Stimulated activated CD4-positive, alpha-beta T cell treated with anti-CD3 and anti-CD28 coated beads, Interleukin-1b, Interleukin-23, amount 100 ng/mL, for 4 hours (primary cell): ENCODE results near the gene ZSCAN16.

Experiments used
- DNase-seq, 2 donors: peaks; one replicate each; pipeline ENCODE4 v3.0.0-alpha.2; 2020; ENCODE audit warnings: low read depth in 2 of 2

Gene ZSCAN16

DNA sequence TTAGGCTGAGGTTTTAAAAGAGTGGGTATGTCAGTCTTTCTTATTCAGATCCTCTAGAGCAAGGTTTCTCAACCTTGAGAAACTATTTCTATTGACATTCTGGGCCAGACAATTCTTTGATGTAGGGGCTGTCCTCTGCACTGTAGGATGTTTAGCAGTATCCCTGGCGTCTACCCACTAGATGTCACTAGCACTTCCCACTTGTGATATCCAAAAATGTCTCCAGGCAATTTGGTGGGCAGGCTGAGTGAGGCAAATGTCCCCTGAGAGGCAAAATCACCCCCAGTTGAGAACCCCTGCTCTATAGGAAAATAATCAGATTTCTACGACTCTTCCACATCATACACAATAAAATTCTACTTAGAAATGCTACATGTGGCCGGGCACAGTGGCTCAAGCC lies 9.6 kb downstream of the ZSCAN16 start:
- no peak for DNase-seq

DNA sequence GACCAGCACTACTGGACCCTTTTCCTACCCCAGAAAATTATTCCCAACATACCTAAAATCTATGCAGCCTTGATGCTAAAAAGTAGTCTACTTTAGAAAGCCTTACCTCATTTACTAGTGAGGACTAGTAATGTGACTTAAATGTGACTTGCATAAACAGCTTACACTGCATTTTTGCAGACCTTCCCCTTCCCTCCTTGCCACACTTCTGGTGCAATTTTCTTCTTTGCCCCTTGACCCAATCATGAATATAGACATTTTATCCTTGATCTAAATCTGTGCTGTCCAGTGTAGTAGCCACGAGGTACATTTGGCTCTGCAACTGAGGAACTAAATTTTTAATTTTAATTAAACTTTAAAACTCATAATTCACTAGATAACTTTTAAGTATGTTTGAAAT lies 10.3 kb downstream of the ZSCAN16 start:
- DNase-seq = no peak

DNA sequence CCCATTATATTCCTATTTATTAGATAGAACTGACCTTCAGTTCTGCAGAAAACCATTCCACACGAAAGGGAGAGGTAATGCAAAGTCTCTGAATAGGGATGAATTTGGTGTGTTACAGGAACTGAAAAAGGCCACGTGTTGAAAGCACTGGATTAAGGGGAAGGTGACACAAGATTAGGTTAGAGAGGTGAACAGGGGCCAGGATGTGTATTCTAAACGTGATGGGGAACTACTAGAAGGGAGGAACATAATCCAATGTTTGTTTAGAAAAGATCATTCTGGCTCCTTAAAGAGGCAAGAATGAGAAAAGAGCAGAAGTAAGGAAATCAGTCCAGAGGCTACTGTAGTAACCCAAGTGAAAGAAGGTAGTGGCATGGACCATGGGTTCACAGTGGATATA lies 11.0 kb downstream of the ZSCAN16 start:
- no peak for DNase-seq

DNA sequence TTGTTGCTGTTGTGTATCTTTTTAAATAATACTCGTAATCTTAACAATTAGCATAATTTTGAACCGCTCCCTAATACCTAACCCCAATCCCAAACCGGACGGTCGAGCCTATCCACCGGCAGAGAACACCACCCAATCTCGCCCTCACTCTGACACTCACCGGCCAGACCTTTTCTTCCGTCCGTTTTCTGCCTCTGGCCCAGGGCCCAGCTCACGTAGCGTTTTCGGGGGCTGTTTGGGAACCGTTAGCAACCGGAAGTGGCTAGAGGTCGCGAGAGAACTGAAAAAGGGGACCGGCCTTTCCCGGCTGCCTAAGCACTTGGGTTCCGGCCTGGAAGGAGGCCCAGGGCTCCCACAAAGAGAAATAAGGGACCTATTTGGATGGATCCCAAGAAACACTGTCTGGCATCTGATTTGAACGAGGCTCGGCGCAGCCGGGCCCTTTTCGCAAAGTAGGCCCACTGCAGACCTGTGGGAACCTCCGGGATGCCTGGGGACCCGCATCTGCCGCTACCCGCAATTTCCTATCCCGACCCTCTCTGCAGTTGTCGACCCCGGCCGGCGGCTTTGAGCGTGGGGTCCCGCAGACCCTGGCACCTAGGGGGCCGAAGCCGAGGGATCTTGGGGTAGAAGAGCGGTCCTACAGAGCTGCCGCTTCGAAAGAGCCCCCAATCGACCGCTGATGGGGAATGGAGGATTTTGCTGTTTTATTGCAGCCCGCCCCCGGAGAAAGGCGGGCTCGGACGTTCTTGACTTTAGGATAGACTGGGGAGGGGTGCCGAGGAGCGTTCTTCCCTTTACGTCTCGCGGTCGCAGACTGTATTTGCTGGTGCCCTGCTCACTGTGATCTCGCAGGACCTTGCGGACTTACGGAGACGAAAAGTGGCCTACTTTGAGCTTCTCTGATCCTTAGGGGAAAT lies 12.4 kb downstream of the ZSCAN16 start:
- DNase-seq = peak; percentile 56 to 61

DNA sequence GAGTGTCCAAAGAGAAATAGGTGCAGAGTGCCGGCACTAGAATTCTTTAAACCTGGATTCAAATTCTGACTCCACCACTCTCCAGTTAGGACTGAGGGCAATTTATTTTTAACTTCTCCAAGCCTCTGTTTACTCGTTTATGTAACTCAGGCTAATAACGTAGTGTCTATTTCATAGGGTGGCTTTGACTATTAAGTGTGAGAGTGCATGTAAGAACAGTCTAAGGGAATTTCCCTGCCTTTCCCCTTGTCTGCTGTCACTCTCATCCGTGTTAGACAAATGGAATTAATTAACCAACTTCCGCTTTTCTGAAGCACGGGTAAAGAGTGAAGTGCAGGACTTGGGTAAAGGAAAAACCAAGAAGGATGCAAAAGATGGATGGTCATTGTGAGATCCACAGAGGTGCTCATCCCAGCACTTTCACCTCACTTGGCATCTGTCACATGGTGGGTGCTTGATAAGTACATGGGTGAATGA lies 13.1 kb downstream of the ZSCAN16 start:
- DNase-seq = peak in 1 of 2 donors; percentile 27

DNA sequence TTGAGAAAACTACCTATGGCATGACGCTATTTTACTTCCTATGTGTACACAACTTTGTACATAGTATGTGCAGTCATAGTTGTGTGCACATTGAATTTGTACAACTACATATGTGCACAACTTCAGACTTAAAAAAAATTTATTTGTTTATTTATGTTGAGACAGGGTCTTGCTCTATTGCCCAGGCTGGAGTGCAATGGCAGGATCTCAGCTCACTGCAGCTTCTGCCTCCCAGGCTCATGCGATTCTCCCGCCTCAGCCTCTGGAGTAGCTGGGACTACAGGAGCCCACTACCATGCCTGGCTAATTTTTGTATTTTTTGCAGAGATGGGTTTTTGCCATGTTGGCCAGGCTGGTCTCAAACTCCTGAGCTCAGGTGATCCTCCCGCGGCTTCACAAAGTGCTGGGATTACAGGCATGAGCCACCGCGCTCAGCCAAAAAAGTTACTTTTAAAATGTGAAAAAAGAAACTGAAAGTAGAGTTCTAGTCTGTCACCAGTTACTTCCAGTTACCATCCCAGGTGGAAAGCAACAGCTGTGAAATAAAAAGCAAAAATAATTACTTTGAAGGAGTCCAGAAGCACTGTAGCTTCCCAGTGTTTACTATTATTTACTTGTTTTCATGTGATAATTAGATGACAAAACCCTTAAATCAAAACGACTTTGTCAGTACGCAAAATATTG lies 15.6 kb downstream of the ZSCAN16 start:
- no peak for DNase-seq

DNA sequence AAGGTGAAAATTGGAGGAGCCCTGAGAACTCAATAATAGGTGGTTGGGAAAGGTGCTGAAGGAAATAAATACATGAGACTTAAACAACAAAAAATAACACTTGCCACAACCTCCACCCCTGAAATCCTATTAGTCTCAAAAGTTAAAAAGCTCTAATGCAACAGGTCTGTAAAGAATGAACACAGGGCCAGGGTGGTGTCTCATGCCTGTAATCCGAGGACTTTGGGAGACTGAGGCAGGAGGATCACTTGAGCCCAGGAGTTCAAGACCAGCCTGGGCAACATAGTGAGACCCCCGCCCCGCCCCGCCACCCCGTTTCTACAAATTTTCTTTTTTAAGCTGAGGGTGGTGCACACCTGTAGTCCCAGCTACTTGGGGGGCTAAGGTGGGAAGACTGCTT lies 16.2 kb downstream of the ZSCAN16 start:
- no peak for DNase-seq

DNA sequence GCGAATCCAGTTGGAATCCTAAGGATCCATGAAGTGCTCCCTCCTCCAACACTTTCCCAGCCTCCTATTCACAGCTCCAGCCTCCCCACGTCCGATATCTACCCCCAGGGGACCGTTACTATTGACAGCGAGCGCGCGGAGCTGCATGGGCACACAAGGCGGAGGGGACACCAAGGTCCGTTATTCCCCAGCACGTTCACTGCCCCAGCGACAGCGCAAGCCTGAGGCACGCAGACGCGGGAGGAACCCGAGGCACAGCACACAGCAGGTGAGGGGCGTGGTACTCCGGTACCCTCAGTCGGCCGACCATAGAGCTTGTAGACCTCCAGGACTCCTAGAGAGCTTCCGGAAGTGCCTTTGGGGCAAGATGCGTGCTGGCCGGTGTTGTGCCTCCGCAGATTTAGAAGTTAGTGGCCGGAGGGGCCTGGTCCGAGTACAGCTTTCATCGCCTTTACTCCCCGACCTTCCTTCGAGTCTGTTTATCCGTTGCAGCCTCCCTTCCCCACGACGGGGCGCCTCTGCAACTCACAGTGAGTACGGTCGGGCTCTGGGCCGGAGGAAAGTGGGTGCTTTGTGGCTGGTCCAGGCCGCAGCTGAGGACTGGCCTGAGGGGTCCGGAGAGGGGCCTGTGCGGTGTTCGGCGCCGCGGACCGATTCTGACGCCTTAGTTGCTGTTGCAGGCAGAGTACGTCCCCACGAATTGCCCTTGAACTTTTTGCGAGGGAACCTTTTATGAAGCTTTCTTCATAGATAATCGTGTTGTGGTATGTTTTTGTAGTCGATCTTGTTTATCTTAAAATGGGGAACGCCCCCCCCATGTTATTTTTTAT lies 17.3 kb downstream of the ZSCAN16 start, which contains the start of gene ZKSCAN8:
Gene ZKSCAN8, plus strand, starts transcription at position 384 of the 830 bp plus-strand sequence. CDS start 6,525 bp downstream, outside the sequence.
- peak; percentile 57 to 58 for DNase-seq

DNA sequence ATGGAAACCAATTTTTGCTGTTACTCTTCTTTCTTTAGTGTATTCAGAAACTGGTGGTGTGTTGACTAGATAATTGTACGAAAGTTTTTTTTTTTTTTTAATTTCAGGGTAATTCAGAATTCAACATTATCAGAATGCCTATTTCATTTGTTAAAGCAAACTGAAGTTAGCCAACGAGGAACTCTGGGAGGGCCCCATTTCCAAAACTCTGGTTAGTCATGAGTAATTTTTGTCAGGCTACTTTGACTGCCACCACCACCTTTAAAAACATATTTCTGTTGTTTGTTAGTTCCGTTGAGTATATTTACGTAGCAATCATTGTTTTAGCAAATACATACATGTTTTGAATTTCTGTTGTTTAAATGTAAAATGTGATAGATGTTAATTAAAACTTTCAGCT lies 18.0 kb downstream of the ZSCAN16 start:
- DNase-seq = no peak

DNA sequence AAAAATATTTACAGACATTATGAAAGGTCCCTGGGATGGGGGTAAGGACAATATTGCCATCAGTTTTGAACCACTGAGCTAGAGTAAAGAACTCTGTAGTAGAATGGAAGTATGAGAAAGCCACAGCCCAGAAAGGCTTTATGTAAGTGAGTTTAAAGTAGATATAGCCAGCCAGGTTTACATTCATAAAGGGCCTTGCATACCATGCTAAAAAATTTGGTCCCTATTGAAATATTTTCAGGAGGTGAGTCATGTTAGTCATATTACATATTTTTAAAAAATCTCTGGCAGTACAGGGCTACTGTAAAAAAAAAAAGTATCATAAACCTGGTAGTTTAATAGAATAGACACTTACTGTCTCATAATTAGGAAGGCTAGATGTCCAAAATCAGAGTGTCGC lies 20.8 kb downstream of the ZSCAN16 start:
- no peak for DNase-seq

DNA sequence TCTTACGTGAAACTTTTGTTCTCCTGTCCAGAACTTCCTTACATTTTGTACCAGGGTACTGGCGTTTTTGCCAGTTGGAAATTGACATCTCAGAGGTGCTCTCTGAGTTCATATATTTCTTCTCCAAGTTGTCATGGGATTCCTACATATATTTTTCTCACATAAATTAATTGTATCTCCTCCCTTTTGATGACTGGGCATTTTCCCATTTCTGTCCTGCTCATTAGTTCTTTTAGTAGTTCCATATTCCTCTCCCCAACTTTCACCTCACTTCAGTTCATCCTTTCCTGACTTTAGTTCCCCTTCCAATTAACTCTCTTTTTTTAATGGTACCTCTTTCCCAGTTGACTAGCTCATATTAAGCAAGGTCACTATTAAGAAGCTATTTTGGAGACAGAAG lies 28.1 kb downstream of the ZSCAN16 start:
- DNase-seq = no peak

DNA sequence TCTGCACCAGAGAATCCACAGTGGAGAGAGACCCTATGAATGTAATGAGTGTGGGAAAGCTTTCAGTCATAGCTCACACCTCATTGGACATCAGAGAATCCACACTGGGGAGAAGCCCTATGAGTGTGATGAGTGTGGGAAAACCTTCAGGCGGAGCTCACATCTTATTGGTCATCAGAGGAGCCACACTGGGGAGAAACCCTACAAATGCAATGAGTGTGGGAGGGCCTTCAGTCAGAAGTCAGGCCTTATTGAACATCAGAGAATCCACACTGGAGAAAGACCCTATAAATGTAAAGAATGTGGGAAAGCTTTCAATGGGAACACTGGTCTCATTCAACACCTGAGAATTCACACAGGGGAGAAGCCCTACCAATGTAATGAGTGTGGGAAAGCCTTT lies 29.1 kb downstream of the ZSCAN16 start:
- DNase-seq = no peak

DNA sequence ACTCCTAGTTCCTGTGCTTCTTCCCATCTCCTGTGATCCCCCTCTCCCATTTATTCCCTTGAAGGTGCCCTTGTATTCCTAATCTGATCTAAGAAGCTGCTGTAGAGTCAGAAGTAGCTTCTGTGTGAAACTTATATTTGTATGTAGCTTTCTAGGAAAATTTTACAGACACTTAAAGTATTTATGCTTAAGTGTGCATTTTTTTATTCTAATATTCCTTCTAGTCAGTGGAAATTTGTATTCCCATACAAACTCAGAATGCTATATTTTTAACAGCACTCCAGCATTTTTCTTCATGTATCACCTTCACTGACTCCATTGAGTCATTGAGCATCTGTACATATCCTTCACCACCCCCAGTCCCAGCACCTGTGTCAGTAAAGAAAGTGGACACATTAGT lies 29.9 kb downstream of the ZSCAN16 start:
- no peak for DNase-seq

DNA sequence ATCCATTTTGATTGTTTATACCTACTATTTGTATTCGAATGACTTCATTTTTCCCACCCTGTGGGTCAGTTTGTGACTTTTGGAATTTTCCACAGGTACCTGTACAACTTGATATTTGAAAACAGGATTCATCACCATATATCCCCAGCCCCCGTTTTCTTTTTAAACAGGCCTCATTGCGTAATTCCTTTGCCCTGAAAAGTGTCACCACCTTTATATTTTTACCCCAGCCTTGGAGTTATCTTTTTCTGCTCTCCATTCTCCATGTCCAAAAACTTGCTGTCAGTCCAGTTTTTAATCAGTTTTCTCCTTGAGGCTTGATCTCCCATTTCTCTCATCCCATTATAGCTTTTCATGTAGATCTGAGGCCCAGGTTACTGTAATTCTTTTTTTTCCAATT lies 33.9 kb downstream of the ZSCAN16 start:
- no peak for DNase-seq

DNA sequence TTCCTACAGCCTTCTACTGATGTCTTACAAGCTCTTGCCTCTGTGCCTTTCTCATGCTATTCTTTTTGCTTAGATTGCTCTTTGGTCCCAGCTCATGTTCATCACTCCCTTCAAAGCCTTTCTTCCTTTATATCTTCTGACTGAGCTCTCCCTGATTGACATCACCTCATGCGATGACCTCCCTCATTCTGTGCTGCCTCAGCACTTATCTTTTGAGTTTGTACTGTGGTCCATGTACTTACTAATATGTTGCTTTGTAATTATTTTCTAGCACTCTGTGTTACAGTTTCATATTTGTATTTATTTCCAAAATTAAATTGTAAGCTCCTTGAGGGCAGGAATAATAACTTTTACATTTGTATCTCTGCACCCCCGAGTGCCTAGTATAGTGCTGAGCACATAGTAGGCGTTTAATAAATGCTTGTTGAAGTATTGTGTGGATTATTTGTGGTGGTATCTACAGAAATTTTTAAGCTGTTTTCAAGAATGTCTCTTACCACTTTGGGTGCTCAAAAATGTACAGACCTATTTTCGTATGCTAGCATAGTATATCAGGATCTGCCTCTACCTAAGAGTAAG lies 34.7 kb downstream of the ZSCAN16 start:
- DNase-seq = no peak

DNA sequence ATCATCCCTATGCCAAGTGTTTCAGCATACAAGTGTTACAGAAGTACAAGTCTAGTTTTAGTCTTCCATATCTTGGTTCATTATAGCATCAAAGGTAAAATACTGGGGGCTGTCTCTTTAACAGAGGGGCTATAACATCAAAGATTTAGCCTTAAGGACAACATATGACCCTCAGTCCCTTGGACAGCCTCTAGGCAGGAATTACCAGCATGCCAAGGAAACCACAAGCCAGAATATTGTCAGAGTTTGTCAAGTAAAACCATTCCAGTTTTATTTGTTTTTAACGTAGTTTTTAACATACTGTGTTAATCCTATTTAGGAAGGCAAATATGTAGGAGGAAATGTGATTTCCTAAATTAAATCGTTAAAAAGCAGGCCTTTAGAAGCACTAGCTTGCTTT lies 35.8 kb downstream of the ZSCAN16 start:
- DNase-seq = no peak

DNA sequence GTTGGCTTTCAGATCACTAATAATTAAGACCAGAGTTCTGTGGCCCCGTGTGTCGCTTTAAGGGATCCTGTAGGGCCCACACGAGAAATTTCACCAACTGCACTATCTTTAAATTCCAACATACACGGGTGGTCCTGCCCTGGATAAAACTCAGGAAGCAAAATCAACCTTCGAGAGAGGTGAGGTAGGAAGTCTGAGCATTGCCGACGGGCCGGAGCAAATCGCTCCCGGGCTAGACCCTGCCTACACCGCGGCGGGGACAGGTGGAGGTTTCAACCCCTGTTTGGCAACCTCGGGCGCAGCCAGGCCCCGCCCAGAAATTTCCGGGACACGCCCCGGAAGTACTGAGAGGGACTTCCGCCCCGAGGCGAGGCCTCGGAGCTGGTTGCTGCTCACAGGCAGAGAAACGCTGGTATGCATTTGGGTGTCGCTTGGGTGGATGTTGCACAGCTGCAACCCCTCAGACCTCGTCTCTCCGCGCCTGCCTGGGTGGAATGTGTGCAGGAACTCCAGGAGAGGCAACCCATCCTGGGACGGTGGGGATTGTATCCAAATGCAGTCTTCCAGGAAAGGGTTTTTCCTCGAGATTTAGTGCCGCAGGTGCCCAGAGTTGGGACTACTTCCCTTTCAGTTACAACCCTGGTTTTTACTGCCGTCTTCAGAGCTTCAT lies 37.1 kb downstream of the ZSCAN16 start:
- peak; percentile 75 to 85 for DNase-seq

DNA sequence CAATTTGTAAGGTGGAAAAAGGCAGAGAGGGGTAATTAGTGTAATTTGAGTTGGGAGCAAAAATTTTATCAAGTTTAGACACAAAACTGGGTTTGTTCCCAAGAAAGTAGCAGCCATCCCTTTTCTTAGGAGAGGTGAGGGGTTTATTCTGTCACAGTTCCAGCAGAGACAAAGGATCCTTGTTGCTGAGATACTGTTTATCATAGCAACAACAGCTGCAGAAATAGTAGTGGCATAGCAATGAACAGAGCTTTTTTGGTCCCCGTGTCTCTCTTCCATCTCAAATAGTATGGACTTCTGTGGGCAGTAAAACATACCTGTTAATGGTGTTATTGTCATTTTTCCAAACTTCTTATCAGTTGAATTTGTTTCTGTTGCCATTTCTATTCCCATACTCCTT lies 41.2 kb downstream of the ZSCAN16 start:
- no peak for DNase-seq

DNA sequence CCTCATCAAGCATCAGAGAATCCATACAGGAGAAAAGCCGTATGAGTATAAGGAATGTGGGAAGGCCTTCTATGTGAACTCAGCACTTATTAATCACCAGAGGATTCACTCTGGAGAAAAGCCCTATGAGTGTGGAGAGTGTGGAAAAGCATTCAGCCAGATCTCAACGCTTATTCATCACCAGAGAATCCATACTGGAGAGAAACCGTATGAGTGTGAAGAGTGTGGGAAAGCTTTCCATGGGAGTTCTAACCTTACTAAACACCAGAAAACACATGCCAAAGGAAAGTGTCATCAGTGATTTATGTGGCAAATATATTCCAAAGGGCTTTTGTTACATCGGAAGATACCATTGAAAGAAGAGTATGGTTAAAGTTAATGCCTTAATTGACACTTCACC lies 42.7 kb downstream of the ZSCAN16 start:
- DNase-seq = no peak

DNA sequence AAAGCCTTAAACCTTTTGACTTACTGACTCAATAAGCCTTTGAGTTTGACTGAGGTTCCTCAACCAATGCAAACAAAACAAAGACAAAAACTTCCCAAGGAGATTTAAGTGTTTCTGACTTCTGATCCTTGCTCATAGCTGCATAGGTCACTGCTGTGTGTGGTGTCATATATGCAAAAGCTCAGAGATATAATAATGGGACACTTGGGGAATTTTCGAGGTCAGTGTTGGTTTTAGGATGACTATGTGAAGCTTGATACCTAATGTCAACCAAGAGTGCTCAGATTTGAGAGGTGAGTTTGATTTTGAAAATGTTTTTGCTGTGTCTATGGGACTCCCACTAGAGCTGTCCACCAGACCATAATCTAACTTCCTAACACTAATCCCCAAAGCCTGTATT lies 43.5 kb downstream of the ZSCAN16 start:
- no peak for DNase-seq

DNA sequence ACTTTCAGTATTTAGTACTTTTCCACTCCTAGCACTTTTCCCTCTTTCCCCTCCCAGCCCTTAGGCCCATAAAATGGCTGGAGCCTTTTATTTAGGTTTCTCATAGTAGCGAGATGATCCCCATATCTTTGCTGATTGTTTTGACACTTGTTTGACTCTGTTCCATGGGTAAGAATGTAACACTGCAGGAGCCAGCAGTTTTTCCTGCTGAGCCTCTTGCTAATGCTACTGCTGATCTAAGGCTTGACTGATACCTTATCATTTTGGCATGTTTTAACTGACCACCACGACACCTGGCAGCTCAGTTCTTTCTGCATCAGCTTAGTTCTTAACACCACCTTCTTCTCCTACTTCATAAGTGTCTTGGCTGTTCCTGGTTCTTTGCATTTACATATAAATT lies 46.9 kb downstream of the ZSCAN16 start:
- DNase-seq = no peak
